Measurements from ENCODE around the gene LRRC17.
"Not testable (repeated sequence)": the region's sequence is repeated elsewhere in the genome, so short reads cannot be mapped to it uniquely, and the experiment has no call there.

LRRC17 gene

DNA sequence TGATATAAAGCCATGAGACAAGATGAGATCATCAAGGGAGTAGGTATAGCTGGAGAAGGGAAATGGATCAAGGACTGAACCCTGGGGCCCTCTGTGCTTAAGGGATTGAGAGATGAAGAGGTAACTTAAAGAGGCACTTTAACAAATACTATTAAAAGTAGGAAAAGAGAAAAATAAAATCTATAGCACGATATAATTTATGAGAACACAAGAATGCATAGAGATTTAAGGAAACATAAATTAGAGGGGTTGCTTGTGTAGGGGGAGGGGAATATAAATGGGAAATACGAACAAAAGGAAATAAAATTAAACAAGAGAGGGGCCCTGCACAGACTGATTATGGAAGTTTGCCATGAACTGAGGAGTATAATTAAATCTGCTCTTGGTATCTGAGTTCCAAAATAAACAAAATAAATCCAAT lies 15.6 kb upstream of the LRRC17 start:
- no peak for DNase-seq (ENCODE audit: low spot score)

DNA sequence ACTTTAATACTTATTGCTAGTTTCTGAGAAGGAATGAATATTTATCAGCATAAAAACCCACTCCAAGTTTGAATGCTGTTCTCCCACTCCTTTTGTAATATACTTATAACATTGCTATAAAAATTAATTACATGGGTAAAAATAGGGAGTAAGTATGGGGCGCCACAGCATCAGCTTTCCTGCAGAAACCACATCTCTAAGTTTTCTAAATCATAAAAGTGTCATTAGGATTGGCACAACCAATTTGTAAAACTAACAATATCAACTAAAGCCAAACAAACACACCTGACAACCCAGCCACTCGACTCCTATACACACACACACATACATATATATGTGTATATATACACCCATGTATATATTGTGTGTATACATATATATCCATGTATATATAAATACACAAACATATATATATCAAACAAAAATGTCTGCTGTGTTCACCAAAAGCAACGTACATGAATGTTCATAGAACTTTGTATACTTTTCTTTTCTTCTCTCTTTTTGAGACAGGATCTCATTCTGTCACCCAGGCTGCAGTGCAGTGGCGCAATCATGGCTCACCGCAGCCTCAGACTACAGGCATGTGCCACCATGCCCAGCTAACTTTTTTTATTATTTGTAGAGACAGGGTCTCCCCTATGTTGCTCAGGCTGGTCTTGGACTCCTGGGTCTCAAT lies 14.8 kb upstream of the LRRC17 start:
- DNase-seq (ENCODE audit: low spot score): no peak

DNA sequence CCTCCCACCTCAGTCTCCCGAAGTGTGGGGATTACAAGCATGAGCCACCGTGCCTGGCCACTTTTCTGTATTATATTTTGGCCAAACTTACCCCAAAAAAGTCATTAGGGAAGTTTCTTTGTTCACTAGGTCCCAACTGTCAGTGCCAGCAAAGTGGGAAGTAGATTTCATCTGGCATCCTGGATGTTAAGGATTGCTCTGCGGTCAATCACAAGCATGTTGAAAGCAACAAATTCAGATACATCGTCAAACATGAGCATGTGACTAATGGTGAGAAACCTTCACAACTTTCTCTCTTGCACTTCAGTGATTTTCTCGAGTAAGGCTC lies 14.3 kb upstream of the LRRC17 start:
- no peak for DNase-seq (ENCODE audit: low spot score)

DNA sequence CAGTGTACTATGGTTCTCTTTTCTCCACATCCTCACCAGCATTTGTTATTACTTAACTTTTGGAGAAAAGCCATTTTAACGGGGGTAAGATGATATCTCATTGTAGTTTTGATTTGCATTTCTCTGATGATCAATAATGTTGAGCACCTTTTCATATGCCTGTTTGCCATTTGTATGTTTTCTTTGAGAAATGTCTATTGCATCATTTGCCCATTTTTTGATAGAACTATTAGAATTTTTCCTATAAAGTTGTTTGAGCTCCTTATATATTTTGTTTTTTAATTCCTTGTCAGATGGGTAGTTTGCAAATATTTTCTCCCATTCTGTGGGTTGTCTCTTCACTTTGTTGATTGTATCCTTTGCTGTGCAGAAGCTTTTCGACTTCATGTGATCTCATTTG lies 10.7 kb upstream of the LRRC17 start:
- not testable (repeated sequence) for DNase-seq (ENCODE audit: low spot score)

DNA sequence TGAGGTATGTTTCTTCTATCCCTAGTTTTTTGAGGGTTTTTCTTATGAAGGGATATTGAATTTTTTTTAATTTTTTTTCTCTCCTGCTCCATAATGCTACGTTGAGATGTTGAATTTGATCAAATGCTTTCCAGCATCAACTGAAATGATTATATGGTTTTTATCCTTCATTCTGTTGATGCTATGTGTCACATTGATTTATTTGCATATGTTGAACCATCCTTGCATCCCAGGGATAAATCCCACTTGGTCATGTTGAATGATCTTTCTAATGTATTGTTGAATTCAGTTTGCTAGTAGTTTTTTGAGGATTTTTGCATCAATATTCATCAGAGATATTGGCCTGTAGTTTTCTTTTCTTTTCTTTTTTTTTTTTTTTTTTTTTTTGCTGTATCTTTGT lies 9.2 kb upstream of the LRRC17 start:
- not testable (repeated sequence) for DNase-seq (ENCODE audit: low spot score)

DNA sequence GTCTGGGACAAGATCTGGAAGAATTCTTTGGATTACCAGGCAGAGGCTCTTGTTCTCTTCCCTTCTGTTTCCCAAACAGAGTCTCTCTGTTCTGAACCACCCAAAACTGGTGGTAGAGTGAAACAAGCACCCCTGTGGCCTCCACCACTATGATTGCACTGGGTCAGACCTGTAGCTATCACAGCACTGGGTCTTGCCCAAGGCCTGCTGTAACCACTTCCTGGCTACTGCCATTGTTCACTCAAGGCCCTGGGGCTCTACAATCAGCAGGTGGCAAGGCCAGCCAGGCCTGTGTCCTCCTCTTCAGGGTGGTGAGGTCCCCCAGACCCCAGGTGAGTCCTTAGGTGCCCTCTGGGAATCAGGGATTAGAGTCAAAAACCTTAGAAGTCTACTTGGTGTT lies 4.1 kb upstream of the LRRC17 start:
- DNase-seq (ENCODE audit: low spot score): no peak

DNA sequence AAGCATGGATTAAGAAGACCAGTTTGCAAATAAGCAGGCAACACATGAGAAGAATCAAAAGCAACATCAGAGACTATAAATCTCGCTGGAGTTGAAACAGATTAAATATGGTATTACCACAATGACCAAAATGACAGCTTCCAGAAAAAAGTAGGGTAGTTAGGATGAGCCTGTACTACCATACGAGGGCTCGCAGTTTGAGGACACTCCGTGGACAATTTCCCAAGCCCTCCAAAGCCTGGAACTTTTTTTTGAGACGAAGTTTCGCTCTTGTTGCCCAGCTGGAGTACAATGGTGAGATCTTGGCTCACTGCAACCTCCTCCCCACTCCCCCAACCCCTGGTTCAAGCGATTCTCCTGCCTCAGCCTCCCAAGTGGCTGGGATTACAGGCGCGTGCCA lies 1.0 kb downstream of the LRRC17 start:
- no peak for DNase-seq (ENCODE audit: low spot score)

DNA sequence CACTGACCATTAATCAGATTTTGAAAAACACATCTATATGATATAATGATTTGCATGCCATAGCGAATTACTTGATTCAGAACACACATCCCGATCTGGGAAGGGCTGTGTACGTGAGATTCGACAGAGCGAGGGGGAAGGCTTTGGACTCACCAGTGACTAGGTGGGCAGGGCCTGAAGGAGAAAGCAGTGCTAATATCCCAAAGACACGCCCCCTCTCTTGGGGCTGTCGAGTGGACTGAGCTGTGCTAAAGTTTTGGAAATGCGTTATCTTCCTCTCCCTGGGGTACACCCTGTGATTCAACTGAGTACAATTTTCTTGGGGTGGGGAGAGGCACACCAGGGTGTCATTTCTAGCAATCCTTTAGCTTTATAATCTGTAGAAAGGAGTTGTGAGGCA lies 1.8 kb downstream of the LRRC17 start:
- no peak for DNase-seq (ENCODE audit: low spot score)

DNA sequence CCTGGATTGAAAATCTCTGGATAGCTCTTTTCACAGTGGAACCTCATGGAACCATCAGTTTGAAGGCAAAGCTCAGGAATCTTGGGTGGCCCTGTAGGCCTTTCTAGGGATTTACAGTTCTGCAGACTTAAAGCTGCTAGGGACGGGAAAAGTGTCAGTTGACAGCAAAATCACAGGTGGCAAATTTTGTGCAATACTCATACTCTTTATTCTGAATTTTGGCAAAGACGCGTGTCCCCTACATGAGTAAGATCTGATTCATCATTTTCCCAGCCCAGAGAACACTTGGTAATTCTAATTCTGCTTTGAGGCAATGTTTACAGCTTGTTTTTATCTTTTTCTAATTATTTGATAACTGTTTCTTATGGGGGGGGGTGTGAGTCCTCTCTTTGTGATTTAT lies 3.6 kb downstream of the LRRC17 start:
- DNase-seq (ENCODE audit: low spot score): peak; percentile 36

DNA sequence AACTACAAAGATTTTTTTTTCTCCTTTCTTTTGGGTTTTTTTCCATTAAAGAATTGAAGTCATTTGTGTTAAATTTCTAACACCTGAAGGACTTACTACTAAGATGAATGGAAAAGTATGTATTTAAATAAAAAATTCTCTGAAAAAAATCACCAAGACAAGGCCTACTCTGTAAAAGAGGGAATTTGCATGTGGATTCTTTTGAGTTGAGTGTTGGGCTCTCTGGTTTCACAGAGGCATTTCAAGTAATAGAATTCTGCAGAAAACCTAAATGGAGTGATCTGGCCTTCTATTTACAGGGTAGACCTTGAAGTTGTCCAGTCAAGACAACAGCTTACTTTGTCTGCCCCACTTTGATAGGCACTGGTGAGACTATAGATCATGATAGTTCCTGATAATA lies 4.1 kb downstream of the LRRC17 start:
- no peak for DNase-seq (ENCODE audit: low spot score)

DNA sequence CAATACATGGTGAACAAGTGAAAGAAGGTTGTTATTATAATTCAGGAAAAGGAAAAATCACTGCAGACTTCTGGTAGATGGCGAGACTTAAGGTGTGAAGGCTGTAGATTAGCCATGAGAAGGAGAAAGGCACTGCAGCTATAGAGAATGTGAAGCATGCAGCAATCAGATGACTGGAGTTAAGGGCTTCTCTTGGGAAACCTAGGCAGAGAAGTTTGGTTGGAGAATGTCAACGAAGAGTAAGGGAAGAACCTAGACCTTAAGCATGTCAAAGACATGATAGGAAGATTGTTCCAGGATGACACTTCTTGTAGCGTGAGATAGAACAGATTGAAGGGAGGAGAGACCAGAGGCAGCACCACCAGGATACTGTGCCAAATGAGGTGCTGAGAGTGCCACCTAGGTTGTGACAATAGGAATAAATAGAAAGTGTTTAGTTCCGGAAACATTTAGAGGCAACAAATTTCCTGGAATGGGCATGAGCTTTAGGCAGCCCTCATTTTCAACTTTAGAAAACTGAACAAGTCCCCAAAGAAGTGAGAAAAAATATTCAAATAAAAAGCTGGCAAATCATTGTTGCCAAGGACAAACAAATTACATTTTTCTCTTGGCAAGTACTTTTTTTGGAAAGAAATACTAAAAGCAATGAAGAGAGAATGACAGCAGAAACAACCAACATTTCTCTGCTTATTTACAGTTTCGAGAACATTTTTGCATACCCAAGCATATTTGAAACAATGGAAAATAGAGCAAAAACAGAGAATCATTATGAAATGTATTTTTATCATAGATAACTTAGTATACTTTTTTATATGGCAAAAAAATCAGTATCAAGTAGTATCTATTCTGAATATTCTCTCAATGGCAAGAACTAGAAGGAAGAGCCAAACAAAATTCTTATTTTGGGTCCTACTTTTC lies 4.9 kb downstream of the LRRC17 start:
- DNase-seq (ENCODE audit: low spot score): no peak

DNA sequence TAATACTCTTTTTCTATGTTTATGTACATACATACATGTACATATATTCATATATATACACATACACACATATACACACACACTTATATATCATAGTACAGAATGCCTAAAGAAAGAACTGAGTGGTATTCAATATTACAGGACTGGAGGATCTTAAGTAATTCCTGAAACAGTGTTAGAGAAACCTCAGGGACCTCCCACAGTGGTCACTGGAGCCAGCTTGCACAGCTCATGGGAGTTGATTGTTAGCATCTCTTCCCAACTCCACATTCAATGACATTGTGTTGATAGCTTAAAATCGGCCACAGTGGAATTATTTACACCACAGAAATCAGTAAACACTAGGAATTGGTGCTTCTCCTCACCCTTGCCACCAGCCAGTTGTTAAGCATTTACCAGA lies 6.0 kb downstream of the LRRC17 start:
- no peak for DNase-seq (ENCODE audit: low spot score)

DNA sequence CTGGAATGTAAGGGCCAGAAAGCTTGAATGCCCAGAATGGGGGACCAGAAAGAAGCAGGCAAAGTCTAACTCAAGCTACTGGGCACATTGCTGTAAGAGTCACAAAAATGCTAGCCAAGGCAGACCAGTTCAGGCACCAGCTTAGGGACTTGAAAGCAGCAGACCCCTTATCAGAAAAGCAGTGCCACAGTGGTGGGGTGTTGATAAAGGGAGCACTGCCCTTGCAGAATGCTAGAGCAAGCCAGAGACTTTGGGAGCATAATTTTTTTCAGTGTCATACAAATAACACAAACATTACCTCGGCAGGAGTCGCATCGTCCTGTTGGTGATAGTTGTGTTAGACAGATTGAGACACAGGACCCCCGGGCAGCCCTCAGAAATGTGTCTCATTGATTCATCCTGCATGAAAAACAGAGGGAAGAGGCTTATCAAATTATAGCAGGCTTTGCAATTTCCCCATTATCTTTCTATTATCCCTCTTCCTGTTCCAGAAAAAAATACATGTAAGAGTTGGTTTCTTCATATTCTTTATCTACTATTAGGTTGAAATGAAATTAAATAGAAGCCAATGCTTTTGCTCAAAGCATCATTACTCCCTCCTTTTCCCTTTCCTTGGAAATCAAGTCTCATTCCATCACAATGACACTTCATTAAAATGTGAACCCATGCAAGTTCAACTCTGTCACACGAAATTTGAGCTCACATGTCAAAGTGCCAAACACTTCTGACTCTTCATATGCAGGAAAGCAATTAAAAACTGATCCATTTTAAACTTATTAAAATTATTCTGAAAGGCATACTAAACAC lies 13.4 kb downstream of the LRRC17 start:
- DNase-seq (ENCODE audit: low spot score): no peak

DNA sequence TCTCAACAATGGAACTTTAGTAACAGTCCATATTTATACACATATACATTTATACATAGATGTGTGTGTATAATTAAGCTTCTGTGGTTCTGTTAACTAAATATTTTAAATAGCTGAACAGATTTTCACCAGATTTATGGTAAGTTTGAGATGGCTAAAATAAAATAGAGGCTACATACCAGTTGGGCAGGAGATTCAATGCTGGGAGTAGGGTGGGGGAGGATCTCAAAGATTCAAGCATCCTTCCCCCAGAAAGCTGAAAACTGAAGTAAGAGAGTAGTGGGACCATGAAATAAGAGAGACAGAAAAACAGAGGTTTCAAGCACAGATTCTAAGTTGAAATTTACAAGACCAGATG lies 14.0 kb downstream of the LRRC17 start:
- no peak for DNase-seq (ENCODE audit: low spot score)

DNA sequence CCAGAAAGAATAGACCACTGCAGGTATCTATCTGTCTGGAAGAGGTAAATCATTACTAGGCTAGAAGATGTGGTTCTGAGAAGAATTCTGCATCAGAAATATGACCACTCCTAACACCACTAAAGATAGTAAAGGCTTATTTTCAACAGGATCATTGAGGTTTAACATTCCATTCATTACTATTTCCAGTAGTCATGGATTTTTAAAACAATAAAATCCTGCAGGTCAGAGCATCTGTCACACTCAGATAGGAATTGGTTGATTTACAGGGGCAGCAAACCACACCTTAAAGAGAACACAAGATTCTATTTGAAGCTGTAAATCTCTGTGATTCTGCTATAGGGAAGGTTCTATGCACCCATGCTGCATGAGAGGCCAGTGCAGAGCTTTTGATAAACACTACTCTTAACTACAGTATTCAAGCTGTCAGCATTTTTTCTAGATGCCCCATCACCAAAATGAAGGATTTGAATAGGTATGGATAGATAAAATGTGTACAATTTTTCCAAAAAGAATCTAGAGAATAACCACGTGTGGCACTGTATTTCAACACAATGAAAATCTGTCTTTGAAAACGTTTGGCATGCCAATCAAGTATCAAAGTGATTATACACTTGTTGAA lies 14.6 kb downstream of the LRRC17 start:
- DNase-seq (ENCODE audit: low spot score): no peak

DNA sequence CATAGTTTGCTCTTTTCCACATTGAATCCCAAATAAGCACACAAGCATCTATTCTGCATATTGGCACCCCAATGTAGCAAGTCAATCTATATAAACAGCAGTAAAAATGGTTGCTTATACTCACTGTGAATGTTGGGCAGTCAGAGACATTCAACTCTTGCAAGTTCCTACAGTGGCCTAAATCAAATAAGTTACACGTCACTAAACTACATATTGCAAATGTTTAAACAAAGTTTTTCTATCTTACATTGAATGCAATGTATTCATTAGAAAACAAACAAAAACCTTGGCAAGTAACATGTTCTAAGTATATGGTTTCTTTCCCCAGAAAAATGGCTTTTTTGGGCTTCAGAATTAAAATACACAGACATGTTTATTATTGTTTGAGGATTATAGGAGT lies 19.0 kb downstream of the LRRC17 start:
- no peak for DNase-seq (ENCODE audit: low spot score)

DNA sequence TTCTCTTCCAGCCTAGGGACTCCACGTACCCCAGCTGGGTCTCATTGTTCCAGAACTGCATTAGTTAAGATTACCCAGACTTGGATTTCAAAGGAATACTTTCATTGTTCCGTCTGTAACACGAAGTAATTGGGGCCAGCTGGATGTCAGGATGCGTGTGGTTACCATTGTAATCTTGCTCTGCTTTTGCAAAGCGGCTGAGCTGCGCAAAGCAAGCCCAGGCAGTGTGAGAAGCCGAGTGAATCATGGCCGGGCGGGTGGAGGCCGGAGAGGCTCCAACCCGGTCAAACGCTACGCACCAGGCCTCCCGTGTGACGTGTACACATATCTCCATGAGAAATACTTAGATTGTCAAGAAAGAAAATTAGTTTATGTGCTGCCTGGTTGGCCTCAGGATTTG lies 21.0 kb downstream of the LRRC17 start:
- peak; percentile 35 for DNase-seq (ENCODE audit: low spot score)

DNA sequence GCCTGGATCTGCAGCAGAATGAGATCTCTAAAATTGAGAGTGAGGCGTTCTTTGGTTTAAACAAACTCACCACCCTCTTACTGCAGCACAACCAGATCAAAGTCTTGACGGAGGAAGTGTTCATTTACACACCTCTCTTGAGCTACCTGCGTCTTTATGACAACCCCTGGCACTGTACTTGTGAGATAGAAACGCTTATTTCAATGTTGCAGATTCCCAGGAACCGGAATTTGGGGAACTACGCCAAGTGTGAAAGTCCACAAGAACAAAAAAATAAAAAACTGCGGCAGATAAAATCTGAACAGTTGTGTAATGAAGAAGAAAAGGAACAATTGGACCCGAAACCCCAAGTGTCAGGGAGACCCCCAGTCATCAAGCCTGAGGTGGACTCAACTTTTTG lies 21.4 kb downstream of the LRRC17 start:
- no peak for DNase-seq (ENCODE audit: low spot score)

DNA sequence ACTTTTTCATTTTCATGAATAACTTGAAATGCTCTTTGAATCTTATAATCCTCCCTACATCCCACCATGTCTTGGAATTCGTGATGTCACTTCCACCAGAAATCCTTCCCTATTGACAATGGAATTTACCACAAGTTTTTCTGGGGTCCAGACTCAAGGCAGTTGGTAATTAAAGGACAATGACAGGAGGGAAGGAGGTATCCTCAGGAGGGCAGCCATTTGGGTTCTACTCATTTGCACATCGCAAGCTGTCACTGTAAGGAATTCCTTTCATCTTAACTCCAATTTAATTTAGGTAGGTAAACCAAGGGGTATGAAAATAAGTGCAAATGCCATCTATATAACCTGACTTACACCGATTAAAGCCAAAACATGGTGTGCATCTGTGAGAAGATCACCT lies 21.9 kb downstream of the LRRC17 start:
- no peak for DNase-seq (ENCODE audit: low spot score)

DNA sequence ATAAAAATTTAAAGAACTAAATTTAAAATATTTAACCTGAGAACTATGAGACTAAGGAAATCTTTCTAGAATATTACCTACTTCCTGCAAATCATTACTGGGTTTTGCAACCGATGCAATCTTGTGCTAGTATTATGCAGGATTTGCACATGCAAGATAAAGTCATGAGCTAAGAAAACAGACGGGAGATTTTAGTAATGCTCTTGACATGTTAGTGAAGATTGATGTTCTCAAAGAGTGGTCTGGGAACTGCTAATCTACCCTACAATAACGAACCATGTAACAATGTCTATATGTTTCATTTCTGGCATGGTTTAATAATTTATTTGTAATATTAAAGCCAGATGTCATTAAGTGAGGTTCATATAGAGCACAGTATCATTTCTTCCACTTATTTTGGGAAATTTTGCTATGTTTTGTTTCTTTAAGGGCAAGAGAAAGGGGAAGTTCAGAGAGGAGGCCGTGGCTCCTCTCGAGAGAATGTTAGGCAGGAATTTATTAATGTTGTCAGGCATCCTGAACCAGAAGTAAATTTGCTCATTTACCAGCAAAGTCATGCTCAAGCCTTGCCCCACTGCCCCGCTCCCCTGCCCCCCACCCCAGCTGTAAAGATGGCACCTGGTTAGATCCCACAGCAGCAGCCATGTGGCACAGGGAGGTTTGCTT lies 22.8 kb downstream of the LRRC17 start:
- DNase-seq (ENCODE audit: low spot score): no peak

DNA sequence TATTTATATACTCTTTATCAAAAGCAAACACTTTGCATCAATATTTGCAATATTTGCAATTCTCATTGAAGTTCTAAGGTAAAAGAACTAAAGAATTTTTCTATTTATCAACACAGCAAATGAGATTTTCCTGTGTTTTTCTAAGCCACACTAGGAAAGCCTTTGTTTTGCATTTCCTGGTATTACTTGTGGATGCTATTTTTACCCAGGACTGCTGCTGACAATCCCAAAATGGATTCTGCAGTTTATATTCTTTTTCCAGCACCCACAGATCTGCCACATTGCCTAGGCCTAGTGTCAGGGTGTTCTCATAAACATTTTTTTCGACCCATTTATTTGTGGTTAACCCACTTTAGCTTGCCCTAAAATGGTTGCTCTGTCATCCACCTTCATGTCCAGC lies 25.9 kb downstream of the LRRC17 start:
- no peak for DNase-seq (ENCODE audit: low spot score)
